M059J (cell line): ENCODE data around the gene DMPK. TPM values are rescaled to one million over a fixed set of nuclear protein-coding genes. Genes with fewer than 3 reads are reported as not detected.
A peak's percentile ranks its signal among the peaks of the same experiment; 100 is the strongest.
"Not testable (repeated sequence)": the region's sequence is repeated elsewhere in the genome, so short reads cannot be mapped to it uniquely, and the experiment has no call there.

Experiments used
- DNase-seq: peaks from one replicate; pipeline ENCODE4 v3.0.0-alpha.2; 2012; ENCODE audit warnings: low read depth
- total RNA-seq: library from RNA; depleted of rRNA; stranded (reverse); fragments of >200 nt; shearing (Covaris generic); gene quantifications from 2 replicates; pipeline ENCODE4 v1.2.3, GENCODE V29; 2014; rRNA removed

DMPK gene
- total RNA-seq, 1 experiment from 2014 or later = 40.4 TPM

DNA sequence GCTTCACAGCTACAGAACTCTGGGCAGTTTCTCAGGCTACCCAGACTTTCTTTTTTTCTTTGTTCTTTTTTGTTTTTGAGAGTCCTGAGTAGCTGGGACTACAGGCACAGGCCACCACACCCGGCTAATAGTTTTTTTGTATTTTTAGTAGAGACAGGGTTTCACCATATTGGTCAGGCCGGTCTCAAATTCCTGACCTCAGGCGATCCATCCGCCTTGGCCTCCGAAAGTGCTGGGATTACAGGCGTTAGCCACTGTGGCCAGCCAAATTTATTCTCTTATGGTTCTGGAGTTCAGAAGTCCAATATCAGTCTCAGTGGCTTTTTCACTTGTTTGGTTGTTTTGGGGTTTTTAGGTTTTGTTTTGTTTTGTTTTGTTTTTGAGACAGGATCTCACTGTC, 36.7 kb downstream of the DMPK start:
- no peak for DNase-seq

DNA sequence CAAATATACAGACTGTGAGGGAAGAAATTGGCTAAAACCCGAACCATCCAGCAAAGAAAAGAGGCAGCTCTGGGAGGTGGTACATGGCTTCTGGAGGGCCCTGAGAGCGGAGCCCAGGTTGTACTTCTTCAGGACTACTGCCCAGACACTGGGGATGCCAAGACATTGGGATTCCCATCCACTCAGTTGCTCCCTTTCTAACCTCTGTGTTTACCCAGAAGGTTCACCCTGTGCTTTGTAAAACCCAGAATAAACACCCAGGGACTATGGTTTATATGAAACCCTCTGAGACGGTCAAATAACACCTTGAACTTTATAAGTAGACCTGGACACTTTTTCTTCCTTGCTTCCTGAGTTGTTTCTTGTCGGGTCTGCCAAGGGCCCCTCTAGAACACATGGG, 39.3 kb downstream of the DMPK start:
- no peak for DNase-seq

DNA sequence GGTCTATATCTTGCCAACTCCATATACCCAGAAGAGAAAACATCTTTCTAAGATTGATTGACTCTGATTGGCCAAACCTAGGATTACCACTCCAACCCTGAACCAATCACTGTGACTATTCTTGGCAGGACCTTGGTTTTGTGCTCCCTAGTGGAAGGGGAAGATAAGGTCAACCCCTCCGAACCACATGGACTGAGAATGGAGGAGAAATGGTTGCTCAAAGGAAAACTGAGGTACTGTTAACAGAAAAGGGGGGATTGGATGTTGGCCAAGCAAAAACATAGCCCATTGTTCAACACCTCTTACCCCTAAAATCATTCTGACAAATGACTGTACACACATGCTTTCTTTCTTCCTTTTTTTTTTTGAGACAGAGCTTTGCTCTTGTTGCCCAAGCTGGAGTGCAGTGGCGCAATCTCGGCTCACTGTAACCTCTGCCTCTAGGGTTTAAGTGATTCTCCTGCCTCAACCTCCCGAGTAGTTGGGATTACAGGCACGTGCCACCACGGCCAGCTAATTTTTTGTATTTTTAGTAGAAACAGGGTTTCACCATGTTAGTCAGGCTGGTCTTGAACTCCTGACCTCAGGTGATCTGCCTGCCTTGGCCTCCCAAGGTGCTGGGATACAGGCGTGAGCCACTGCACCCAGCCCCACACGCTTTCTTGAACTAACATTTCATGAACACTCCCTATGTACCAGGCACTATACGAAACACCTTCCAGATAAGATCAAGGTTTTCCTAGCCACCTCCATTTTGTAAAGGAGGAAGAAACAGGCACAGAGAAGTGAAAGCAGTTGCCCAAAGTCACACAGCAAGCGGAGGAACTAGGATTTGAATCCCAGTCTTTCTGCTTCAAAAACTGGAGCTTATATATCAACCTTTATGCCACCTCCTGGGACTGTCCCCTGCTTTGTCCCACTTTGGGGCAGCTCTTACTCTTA, 42.5 kb downstream of the DMPK start:
- no peak for DNase-seq

DNA sequence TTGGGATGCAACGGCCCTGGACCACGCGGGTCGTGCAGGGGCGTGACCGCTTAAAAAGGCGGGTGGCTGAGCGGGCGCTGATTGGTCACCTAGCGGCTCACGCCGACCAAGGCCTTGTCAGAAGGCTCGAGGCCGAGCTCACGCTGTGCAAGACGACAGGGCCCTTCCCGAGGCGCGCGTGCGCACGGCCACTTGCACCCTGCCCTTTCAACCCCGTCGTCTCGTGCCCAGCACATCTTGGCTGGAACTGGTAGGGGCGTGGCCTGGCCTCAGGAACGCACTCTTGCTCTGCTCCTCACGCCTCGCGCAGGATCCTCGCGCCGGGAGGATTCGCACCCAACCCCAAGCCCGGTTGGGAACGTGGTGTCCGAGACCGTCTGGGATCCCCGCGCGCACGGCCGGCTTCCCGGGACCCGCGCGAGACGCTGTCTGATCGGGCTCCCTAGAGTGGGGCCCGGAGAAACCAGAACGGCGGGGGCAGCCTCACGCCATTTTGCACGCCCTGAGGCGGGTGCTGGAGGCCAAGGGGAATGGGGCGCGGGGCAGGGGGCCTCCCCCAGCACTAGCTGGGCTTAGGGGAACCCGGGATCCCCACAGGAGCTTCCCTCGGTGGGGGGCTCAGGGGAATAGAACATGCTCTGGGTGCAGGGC, 49.0 kb downstream of the DMPK start, which contains the start of gene MEIOSIN:
MEIOSIN (plus strand) TSS at position 280 of the 651 bp plus-strand sequence. CDS start 1,938 bp downstream, outside the sequence.
- no peak for DNase-seq

DNA sequence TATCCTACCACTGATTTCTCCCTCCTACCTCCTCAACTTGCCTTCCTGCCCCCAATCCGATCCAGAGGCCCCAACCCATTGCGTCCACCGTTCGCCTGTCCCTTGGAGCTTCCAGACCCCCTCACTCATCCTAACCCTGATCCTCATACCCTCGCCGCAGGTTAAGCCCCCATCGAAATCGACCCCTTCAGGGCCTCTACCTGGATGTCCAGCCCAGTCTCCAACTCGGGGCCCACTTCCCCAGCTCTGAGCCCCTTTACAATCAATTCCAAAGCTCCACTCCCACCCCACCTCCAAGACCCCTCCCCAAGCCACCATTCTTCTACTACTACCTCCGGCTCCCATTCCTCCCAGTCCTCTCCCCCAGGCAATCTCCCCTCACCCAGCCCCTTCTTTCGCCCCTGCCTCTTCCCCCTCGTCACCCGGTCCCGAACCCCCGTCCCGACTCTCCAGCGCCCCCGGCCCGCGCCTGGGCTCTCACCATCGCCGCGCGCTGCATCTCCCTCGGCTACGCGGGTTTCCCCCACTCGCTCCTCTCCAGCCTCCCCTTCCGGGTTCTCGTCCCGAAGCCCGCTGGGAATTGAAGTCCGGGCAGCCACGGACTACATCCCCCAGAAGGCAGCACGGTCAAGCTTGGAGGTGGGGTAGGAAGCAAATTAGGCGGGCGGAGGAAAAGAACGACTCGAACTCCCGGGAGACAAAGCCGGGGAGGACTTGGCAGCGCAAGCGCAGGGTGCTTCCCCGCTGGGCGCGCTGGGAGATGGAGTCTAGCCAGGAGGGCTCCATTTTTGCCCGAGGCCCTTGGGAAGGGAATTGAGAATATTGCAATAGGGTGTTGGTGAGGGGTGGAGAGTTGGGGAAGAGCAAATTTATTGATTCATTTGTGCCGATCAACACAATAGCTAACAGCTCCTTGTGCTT, 51.7 kb downstream of the DMPK start, which contains the start of gene FBXO46:
FBXO46 (minus strand) TSS at position 529 of the 921 bp plus-strand sequence. CDS start 17,401 bp downstream, outside the sequence.
- DNase-seq = peak; percentile 99

DNA sequence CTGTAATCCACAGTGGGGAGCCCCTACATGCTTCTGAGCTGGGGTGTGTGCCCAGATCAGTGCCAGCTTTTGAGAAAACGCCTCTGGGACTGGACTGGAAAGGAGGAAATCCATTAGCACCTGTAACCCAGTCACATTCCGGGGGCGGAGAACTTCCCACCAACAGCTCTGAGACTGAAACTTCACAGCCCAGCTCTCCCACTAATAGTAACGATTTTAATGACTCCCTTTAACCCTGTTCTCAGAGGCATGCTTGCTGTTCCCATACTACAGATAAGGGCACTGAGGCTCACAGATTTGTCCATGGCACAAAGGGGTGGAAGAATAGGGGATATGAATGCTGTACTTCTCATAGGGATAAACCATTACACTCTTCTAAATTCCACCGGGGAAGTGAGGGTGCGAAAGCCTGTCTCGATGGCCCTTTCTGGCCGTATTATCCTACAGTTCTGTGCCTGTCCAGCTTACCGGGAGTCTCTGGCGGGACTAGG, 52.4 kb downstream of the DMPK start:
- DNase-seq = no peak

DNA sequence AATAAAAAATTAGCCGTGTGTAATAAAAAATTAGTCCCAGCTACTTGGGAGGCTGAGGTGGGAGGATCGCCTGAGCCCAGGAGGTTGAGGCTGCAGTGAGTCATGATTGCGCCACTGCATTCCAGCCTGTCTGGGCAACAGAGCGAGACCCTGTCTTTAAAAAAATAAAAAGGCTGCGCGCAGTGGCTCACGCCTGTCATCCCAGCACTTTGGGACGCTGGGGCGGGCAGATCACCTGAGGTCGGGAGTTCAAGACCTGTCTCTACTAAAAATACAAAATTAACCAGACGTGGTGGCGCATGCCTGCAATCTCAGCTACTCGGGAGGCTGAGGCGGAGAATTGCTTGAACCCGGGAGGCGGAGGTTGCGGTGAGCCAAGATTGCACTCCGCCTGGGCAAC, 53.6 kb downstream of the DMPK start:
- not testable (repeated sequence) for DNase-seq

DNA sequence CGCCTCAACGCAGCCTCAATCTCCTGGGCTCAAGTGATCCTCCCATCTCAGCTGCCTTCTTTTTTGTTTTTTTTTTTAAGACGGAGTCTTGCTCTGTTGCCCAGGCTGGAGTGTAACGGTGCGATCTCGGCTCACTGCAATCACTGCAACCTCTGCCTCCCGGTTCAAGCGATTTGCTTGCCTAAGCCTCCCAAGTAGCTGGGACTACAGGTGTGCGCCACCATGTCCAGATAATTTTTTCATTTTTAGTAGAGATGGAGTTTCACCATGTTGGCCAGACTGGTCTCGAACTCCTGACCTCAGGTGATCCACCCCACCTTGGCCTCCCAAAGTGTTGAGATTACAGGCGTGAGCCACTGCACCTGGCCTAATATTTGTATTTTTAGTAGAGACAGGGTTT, 62.2 kb downstream of the DMPK start:
- not testable (repeated sequence) for DNase-seq

Other genes with a start within 250 kb of the DMPK start
- 8.7 and 20.2 TPM in 2 replicates for gene OPA3, start 197.7 kb downstream of the DMPK start, total RNA-seq
- gene GPR4, start 180.3 kb downstream of the DMPK start, total RNA-seq = 0.02 TPM in 1 of 2 replicates, not detected in the other
- 8.9 and 12.7 TPM in 2 replicates for gene EML2, start 143.1 kb downstream of the DMPK start, total RNA-seq
- gene GIPR, start 114.3 kb downstream of the DMPK start, total RNA-seq = 0.02 and 0.32 TPM in 2 replicates
- gene SNRPD2, start 90.5 kb downstream of the DMPK start, total RNA-seq = 294 and 342 TPM in 2 replicates
- 12.8 and 25.3 TPM in 2 replicates for gene QPCTL, start 89.8 kb downstream of the DMPK start, total RNA-seq
- 4.4 and 6.9 TPM in 2 replicates for gene FBXO46, start 51.6 kb downstream of the DMPK start, total RNA-seq
- 0.25 TPM in 1 of 2 replicates, not detected in the other for gene MEIOSIN, start 49.1 kb downstream of the DMPK start, total RNA-seq
- gene SIX5, start 13.2 kb downstream of the DMPK start, total RNA-seq = 8.7 and 14.8 TPM in 2 replicates
- 16.0 and 38.2 TPM in 2 replicates for gene DMWD, start 10.4 kb upstream of the DMPK start, total RNA-seq
- not detected in 2 replicates for gene RSPH6A, start 32.8 kb upstream of the DMPK start, total RNA-seq
- gene SYMPK, start 80.7 kb upstream of the DMPK start, total RNA-seq = 35.9 and 36.5 TPM in 2 replicates
- 0.27 TPM in 1 of 2 replicates, not detected in the other for gene FOXA3, start 81.8 kb upstream of the DMPK start, total RNA-seq
- gene IRF2BP1, start 103.7 kb upstream of the DMPK start, total RNA-seq = 10.7 and 29.4 TPM in 2 replicates
- 1.0 and 4.7 TPM in 2 replicates for gene MYPOP, start 120.1 kb upstream of the DMPK start, total RNA-seq
- gene NANOS2, start 132.3 kb upstream of the DMPK start, total RNA-seq = not detected in 2 replicates
- gene NOVA2, start 191.4 kb upstream of the DMPK start, total RNA-seq = 0.10 TPM in 2 replicates
- 4.0 and 7.8 TPM in 2 replicates for gene CCDC61, start 213.0 kb upstream of the DMPK start, total RNA-seq
- gene PGLYRP1, start 240.6 kb upstream of the DMPK start, total RNA-seq = not detected in 2 replicates